H1 (cell line): Measurements from ENCODE around the gene GRM7. TPM values are rescaled to one million over a fixed set of nuclear protein-coding genes. Genes with fewer than 3 reads are reported as not detected.

Experiments used
- CTCF ChIA-PET: fragments of 300-600 bp; sonication (Branson Sonifier 250); formaldehyde crosslinking; loops from one replicate; lab custom pipeline; 2021; ENCODE audit not compliant: partially characterized antibody; lab: Charles Lee
- POLR2A ChIA-PET: fragments of 300-600 bp; sonication (Branson Sonifier 250); formaldehyde crosslinking; loops from one replicate; lab custom pipeline; 2021; ENCODE audit warnings: inconsistent platforms; ENCODE audit not compliant: partially characterized antibody; lab: Charles Lee
- DNase-seq, 2 experiments: peaks; one replicate each; pipeline versions ENCODE4 v3.0.0 to v3.0.0-alpha.2; 2010 to 2022; ENCODE audit warnings: low spot score in 2 of 2, low read depth in 1 of 2, mixed read lengths in 1 of 2
- FAIRE-seq: peaks from 2 replicates; lab custom pipeline; 2011; peaks lifted over from hg19 to GRCh38; lab: Jason Lieb, UNC
- H2AFZ ChIP-seq: 2 replicates; pipeline ENCODE4 v1.8.1; 2012; ENCODE audit warnings: low read length, inconsistent platforms
- H2AK5ac ChIP-seq: 2 replicates; pipeline ENCODE4 v1.6.1; 2013; ENCODE audit warnings: low read depth, low read length
- H2BK120ac ChIP-seq: replicated peaks from 2 replicates; pipeline ENCODE3; 2013; ENCODE audit warnings: low read depth, low read length, inconsistent platforms
- H2BK12ac ChIP-seq: 2 replicates; pipeline ENCODE4 v1.6.1; 2013; ENCODE audit warnings: low read depth, low read length
- H2BK15ac ChIP-seq: 2 replicates; pipeline ENCODE4 v1.6.1; 2013; ENCODE audit warnings: low read length
- H2BK20ac ChIP-seq: 2 replicates; pipeline ENCODE4 v1.6.1; 2013; ENCODE audit warnings: low read length
- H2BK5ac ChIP-seq: 2 replicates; pipeline ENCODE4 v1.6.1; 2013; ENCODE audit warnings: low read depth, low read length
- H3K14ac ChIP-seq: 2 replicates; pipeline ENCODE4 v1.6.1; 2013; ENCODE audit warnings: inconsistent platforms; ENCODE audit not compliant: insufficient read length
- H3K18ac ChIP-seq: 2 replicates; pipeline ENCODE4 v1.6.1; 2013; ENCODE audit warnings: low read length; ENCODE audit errors: extremely low read depth
- H3K23ac ChIP-seq: 2 replicates; pipeline ENCODE4 v1.6.1; 2013; ENCODE audit warnings: inconsistent platforms; ENCODE audit not compliant: insufficient read length
- H3K23me2 ChIP-seq: 2 replicates; pipeline ENCODE4 v1.6.1; 2013; ENCODE audit warnings: low read depth, low read length
- H3K27ac ChIP-seq: 2 replicates; pipeline ENCODE4 v1.6.1; 2011; ENCODE audit warnings: low read depth, low read length, inconsistent platforms
- H3K27me3 ChIP-seq, 4 experiments: replicated peaks in 1 of 4; 1 replicate in 1 of 4; 2 replicates in 3 of 4; pipeline versions ENCODE4 v1.6.1 to v1.8.1; 2011 to 2013; ENCODE audit warnings: low read length in 3 of 4, mild to moderate bottlenecking in 3 of 4, inconsistent platforms in 2 of 4, mixed read lengths in 2 of 4, moderate library complexity in 1 of 4; ENCODE audit not compliant: control insufficient read depth in 3 of 4, insufficient read depth in 3 of 4; ENCODE audit errors: extremely low read depth in 1 of 4
- H3K36me3 ChIP-seq, 4 experiments: 2 replicates each; pipeline versions ENCODE4 v1.6.1 to v1.8.1; 2011 to 2013; ENCODE audit warnings: mild to moderate bottlenecking in 4 of 4, low read length in 3 of 4, moderate library complexity in 2 of 4, control low read depth in 1 of 4, inconsistent platforms in 1 of 4; ENCODE audit not compliant: insufficient read depth in 4 of 4, control insufficient read depth in 2 of 4
- H3K4ac ChIP-seq: replicated peaks from 2 replicates; pipeline ENCODE3; 2013; ENCODE audit warnings: low read length, low read depth, mixed read lengths, inconsistent platforms; ENCODE audit not compliant: insufficient read length
- H3K4me1 ChIP-seq, 4 experiments: replicated peaks in 1 of 4; 1 replicate in 1 of 4; 2 replicates in 3 of 4; pipeline versions ENCODE4 v1.6.1 to v1.8.1; 2011 to 2013; ENCODE audit warnings: low read length in 3 of 4, inconsistent platforms in 2 of 4, mixed read lengths in 1 of 4; ENCODE audit not compliant: insufficient read depth in 4 of 4, control insufficient read depth in 3 of 4
- H3K4me2 ChIP-seq, 2 experiments: 2 replicates each; pipeline versions ENCODE4 v1.6.1 to v1.8.1; 2011 to 2013; ENCODE audit warnings: low read depth in 2 of 2, low read length in 2 of 2, control low read depth in 1 of 2, inconsistent platforms in 1 of 2, mild to moderate bottlenecking in 1 of 2; ENCODE audit not compliant: insufficient read depth in 1 of 2
- H3K4me3 ChIP-seq, 4 experiments: fragments of 200-600, 300-600 bp in 1 of 4; sonication (generic), shearing (Covaris generic), sonication (Bioruptor Twin) in 1 of 4; 2 replicates each; pipeline versions ENCODE4 v1.5.1 to v1.8.1; 2011 to 2016; ENCODE audit warnings: low read length in 4 of 4, low read depth in 3 of 4, control low read depth in 2 of 4, inconsistent platforms in 2 of 4, mild to moderate bottlenecking in 2 of 4, mixed read lengths in 1 of 4, moderate library complexity in 1 of 4; ENCODE audit not compliant: insufficient read depth in 2 of 4; ENCODE audit errors: extremely low read depth in 1 of 4
- H3K56ac ChIP-seq: replicated peaks from 2 replicates; pipeline ENCODE3; 2013; ENCODE audit warnings: low read depth, mild to moderate bottlenecking, mixed read lengths, low read length, inconsistent platforms; ENCODE audit not compliant: insufficient read length
- H3K79me1 ChIP-seq: 2 replicates; pipeline ENCODE4 v1.6.1; 2013; ENCODE audit warnings: low read depth, low read length, control low read depth
- H3K79me2 ChIP-seq, 2 experiments: 2 replicates each; pipeline versions ENCODE4 v1.6.1 to v1.8.1; 2012 to 2013; ENCODE audit warnings: low read length in 2 of 2, mild to moderate bottlenecking in 2 of 2, inconsistent platforms in 1 of 2; ENCODE audit not compliant: insufficient read depth in 2 of 2, control insufficient read depth in 1 of 2
- H3K9ac ChIP-seq, 4 experiments: replicated peaks in 1 of 4; 1 replicate in 1 of 4; 2 replicates in 3 of 4; pipeline versions ENCODE4 v1.6.1 to v1.8.1; 2011 to 2013; ENCODE audit warnings: low read depth in 3 of 4, low read length in 3 of 4, control low read depth in 2 of 4, mild to moderate bottlenecking in 2 of 4, moderate library complexity in 2 of 4, inconsistent platforms in 1 of 4; ENCODE audit errors: extremely low read depth in 1 of 4
- H3K9me3 ChIP-seq, 2 experiments: 2 replicates each; pipeline versions ENCODE4 v1.6.1 to v1.8.1; 2012 to 2013; ENCODE audit warnings: mild to moderate bottlenecking in 2 of 2, moderate library complexity in 2 of 2, control low read depth in 1 of 2, inconsistent platforms in 1 of 2, low read depth in 1 of 2, low read length in 1 of 2, mixed read lengths in 1 of 2; ENCODE audit not compliant: insufficient read depth in 2 of 2
- H4K20me1 ChIP-seq, 2 experiments: replicated peaks in 1 of 2; 2 replicates each; pipeline versions ENCODE3 to v1.8.1; 2011 to 2013; ENCODE audit warnings: inconsistent platforms in 2 of 2, low read length in 2 of 2, mild to moderate bottlenecking in 1 of 2; ENCODE audit not compliant: insufficient read depth in 2 of 2, control insufficient read depth in 1 of 2
- H4K5ac ChIP-seq: 2 replicates; pipeline ENCODE4 v1.6.1; 2013; ENCODE audit warnings: low read length, low read depth, mixed read lengths, inconsistent platforms; ENCODE audit not compliant: insufficient read length
- H4K8ac ChIP-seq: 2 replicates; pipeline ENCODE4 v1.8.0; 2013; ENCODE audit warnings: mild to moderate bottlenecking, moderate library complexity, low read length, inconsistent platforms; ENCODE audit not compliant: insufficient read depth; ENCODE audit errors: extremely low read depth
- H4K91ac ChIP-seq: replicated peaks from 2 replicates; pipeline ENCODE3; 2013; ENCODE audit warnings: low read length, mixed read lengths, inconsistent platforms; ENCODE audit not compliant: insufficient read length
- EGR1 ChIP-seq: IDR thresholded peaks from 2 replicates; pipeline ENCODE4 v1.6.1; 2011; ENCODE audit warnings: low read depth, low read length, borderline replicate concordance
- SRF ChIP-seq: IDR thresholded peaks from 2 replicates; pipeline ENCODE4 v1.6.1; 2011; ENCODE audit warnings: mild to moderate bottlenecking, low read depth, low read length, moderate library complexity
- WGBS, 2 experiments: shearing (Covaris generic) in 1 of 2; methylation state at CpG; one replicate each; pipeline versions ENCODE4 v1.1.6 to v1.1.7; 2013 to 2015; ENCODE audit warnings: low lambda C conversion rate in 2 of 2, mixed read lengths in 2 of 2, inconsistent platforms in 1 of 2, low coverage in 1 of 2, missing lambda C conversion rate in 1 of 2; ENCODE audit not compliant: insufficient replicate concordance in 2 of 2, insufficient coverage in 1 of 2, insufficient read length in 1 of 2; ENCODE audit errors: extremely low coverage in 1 of 2, missing lambda C conversion rate in 1 of 2; 5-methylcytosine and 5-hydroxymethylcytosine counted together
- polyA plus RNA-seq, 7 experiments: library from polyadenylated mRNA; depleted of rRNA in 3 of 7; stranded (reverse) in 5 of 7; unstranded in 2 of 7; fragments of >200 nt in 5 of 7; fragments of 200-250 nt in 2 of 7; gene quantifications; 1 replicate in 5 of 7; 2 replicates in 1 of 7; 4 replicates in 1 of 7; pipeline versions ENCODE4 v1.2.1 to v1.2.3, GENCODE V29; 2011 to 2013; ENCODE audit warnings: missing spikeins in 2 of 7, mixed read lengths in 2 of 7
- total RNA-seq: library from RNA; stranded (reverse); fragmentation: NEBNext Ultra II Directional; extraction: Animal tissue kit (Norgen Biotek cat#: 25700); gene quantifications from 2 replicates; pipeline ENCODE4 v1.2.1, GENCODE V29; 2021
- TF ChIP-seq, protein P1 (sequence below): IDR thresholded peaks from 2 replicates; pipeline ENCODE4 v1.6.1; 2012; ENCODE audit warnings: inconsistent platforms

GRM7 gene
- total and polyA plus RNA-seq, 2 of the 8 experiments (the other 6 are each of a cell fraction or from before 2014, with no cell fraction given): 0.17 to 0.24 TPM

DNA sequence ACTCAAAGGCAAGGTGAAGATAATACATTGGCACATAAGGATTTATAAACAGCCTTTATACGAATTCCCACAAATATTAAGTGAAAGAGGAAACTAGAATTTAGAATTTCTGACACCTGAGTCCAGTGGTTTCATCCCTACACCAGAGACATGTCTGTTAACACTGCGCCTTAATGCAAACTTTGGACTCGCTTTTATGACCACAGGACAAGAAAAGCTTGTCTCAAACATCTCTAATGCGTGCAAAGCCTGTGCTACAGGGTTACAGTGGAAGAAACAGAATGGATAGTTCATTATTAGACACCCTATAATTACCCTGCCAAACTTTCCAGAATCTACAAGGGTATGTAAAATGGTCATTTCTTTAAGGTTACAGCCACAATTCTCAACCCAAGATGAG, 802.9 kb downstream of the GRM7 start:
- H3K56ac ChIP-seq: no peak overlapping the region
- no peak overlapping the region for H2BK120ac ChIP-seq
- H3K4ac ChIP-seq: no peak overlapping the region
- H3K23ac ChIP-seq: no peak overlapping the region
- H4K5ac ChIP-seq: no peak overlapping the region
- WGBS, 2 experiments: 97% methylated on average over 4 of the region's 4 CpGs; no CpG with 5 or more reads in 1 of the 2 experiments
- no peak overlapping the region for H4K91ac ChIP-seq
- H3K36me3 ChIP-seq: no peaks in the 10 kb centered on the region
- H3K27me3 ChIP-seq: no peaks in the 10 kb centered on the region
- H2AK5ac ChIP-seq: no peak overlapping the region
- DNase-seq: no peak
- FAIRE-seq: no peak
- no peak overlapping the region for H3K14ac ChIP-seq
- H3K4me3 ChIP-seq: no peak overlapping the region
- H3K4me2 ChIP-seq: no peak overlapping the region
- no peak overlapping the region for H2BK20ac ChIP-seq
- H4K8ac ChIP-seq: no peak overlapping the region
- H3K79me1 ChIP-seq: no peaks in the 10 kb centered on the region
- H2BK12ac ChIP-seq: no peak overlapping the region
- no peaks in the 10 kb centered on the region for H3K4me1 ChIP-seq
- no peaks in the 10 kb centered on the region for H4K20me1 ChIP-seq
- no peak overlapping the region for H3K18ac ChIP-seq
- no peaks in the 10 kb centered on the region for H3K79me2 ChIP-seq
- ChIA-PET POLR2A (no interaction called here), CTCF (no interaction called here)
- H2BK5ac ChIP-seq: no peak overlapping the region
- no peaks in the 10 kb centered on the region for H3K23me2 ChIP-seq
- no peak overlapping the region for H3K9ac ChIP-seq
- H2BK15ac ChIP-seq: no peak overlapping the region
- H3K9me3 ChIP-seq: peaks cover 0 to 2% of the 10 kb centered on the region in 2 experiments; a peak in 1 of 4 replicates
- H2AFZ ChIP-seq: no peak overlapping the region
- no peak overlapping the region for H3K27ac ChIP-seq
- TF ChIP-seq SRF (no peak), EGR1 (no peak)
- TF ChIP-seq, protein P1, sequence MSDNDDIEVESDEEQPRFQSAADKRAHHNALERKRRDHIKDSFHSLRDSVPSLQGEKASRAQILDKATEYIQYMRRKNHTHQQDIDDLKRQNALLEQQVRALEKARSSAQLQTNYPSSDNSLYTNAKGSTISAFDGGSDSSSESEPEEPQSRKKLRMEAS: no peak
